Gastrocnemius medialis (tissue), 4 donors: Measurements from ENCODE around the gene CYP8B1. TPM values are rescaled to one million over a fixed set of nuclear protein-coding genes. Genes with fewer than 3 reads are reported as not detected.
A peak's percentile ranks its signal among the peaks of the same experiment; 100 is the strongest.

Experiments used
- ATAC-seq, 2 donors: fragments of 150-250 bp; one replicate each; pipeline ENCODE4 v1.9.1; 2016
- DNase-seq, 2 donors: peaks; one replicate each; pipeline ENCODE4 v3.0.0-alpha.2; 2019
- H3K27ac ChIP-seq, 4 donors: fragments of 200-600 bp; sonication (generic); 1 replicate in 1 of 4; 2 replicates in 3 of 4; pipeline ENCODE4 v1.5.1; 2016 to 2018; ENCODE audit warnings: mild to moderate bottlenecking in 2 of 4, moderate library complexity in 1 of 4
- H3K27me3 ChIP-seq, 3 donors: fragments of 200-600 bp; sonication (generic) in 2 of 3; 1 replicate in 1 of 3; 2 replicates in 2 of 3; pipeline versions ENCODE4 v1.5.1 to v1.6.0; 2016 to 2019; ENCODE audit warnings: mild to moderate bottlenecking in 1 of 3, moderate library complexity in 1 of 3
- H3K36me3 ChIP-seq, 2 donors: fragments of 200-600 bp; sonication (generic) in 1 of 2; one replicate each; pipeline ENCODE4 v1.5.1; 2017 to 2018
- H3K4me1 ChIP-seq, 2 donors: fragments of 200-600 bp; sonication (generic) in 1 of 2; one replicate each; pipeline ENCODE4 v1.5.1; 2016 to 2017; ENCODE audit warnings: mild to moderate bottlenecking in 2 of 2
- H3K4me3 ChIP-seq, 4 donors: fragments of 200-600 bp; sonication (generic) in 3 of 4; 1 replicate in 1 of 4; 2 replicates in 3 of 4; pipeline ENCODE4 v1.5.1; 2016 to 2019; ENCODE audit warnings: mild to moderate bottlenecking in 2 of 4
- H3K9me3 ChIP-seq, 3 donors: fragments of 200-600 bp; sonication (generic) in 2 of 3; 1 replicate in 1 of 3; 2 replicates in 2 of 3; pipeline ENCODE4 v1.5.1; 2016 to 2019
- CTCF ChIP-seq, 5 experiments: fragments of 450-650 bp in 3 of 5; fragments of 200-600 bp in 2 of 5; sonication (generic) in 2 of 5; IDR thresholded peaks in 4 of 5; conservative IDR thresholded peaks in 1 of 5; 1 replicate in 4 of 5; 2 replicates in 1 of 5; pipeline ENCODE4 v1.5.1; 2016 to 2019; ENCODE audit warnings: antibody characterized with exemption in 5 of 5, mild to moderate bottlenecking in 3 of 5, moderate library complexity in 3 of 5
- POLR2A ChIP-seq, 2 donors: fragments of 450-650 bp; IDR thresholded peaks; one replicate each; pipeline ENCODE4 v1.6.1; 2017; ENCODE audit warnings: antibody characterized with exemption in 2 of 2, mild to moderate bottlenecking in 2 of 2, moderate library complexity in 2 of 2
- in situ Hi-C, 4 donors: fragments of 200-750 bp; cut with MboI; loops; one replicate each; pipeline versions ENCODE4 v1.15.0 to v1.8.0; 2017; ENCODE audit warnings: low sequenced_read_pairs in 4 of 4
- intact Hi-C: fragments of 100-400 bp; cut with DNase I; formaldehyde crosslinking; loops from one replicate; pipeline ENCODE4 v1.15.1; 2023; ENCODE audit warnings: low total_unique reads
- total RNA-seq, 4 donors: library from RNA; depleted of rRNA; stranded (reverse); fragments of >200 nt; gene quantifications; one replicate each; pipeline versions ENCODE4 v1.1.0 to v1.2.3, GENCODE V29; 2016

Gene CYP8B1
- total RNA-seq, 4 donors from 2014 or later = 0.62 to 0.93 TPM; not detected in 2

GRCh38 chr3:42830437-42831320, 45.0 kb downstream of the CYP8B1 start:
- H3K4me3 ChIP-seq = no peak overlapping the region
- H3K36me3 ChIP-seq = no peaks in the 10 kb centered on the region
- intact Hi-C loops (loop anchor here (1.0 to 2.0 kb wide), 2 partner anchors 50 to 51 kb away; no protein-coding TSS in a partner anchor), in situ Hi-C loops (loop anchor here in 3 of 4 donors (5.0 to 10.0 kb wide), 3 partner anchors 46 to 54 kb away; partner anchors contain the start of gene CYP8B1 (in 1 of the 3))
- no peaks in the 10 kb centered on the region for H3K27me3 ChIP-seq
- TF ChIP-seq CTCF (IDR thresholded peaks at IDR 0.05 in 4 of 5, conservative IDR thresholded peaks at IDR 0.05 in 1 of 5) (peak in 3 of 5 experiments; percentile 14 to 40 (median 17)), POLR2A (IDR thresholded peaks at IDR 0.05) (no peak)
- H3K4me1 ChIP-seq = no peaks in the 10 kb centered on the region
- H3K27ac ChIP-seq = no peak overlapping the region
- no peaks in the 10 kb centered on the region for H3K9me3 ChIP-seq
- DNase-seq (no peak), ATAC-seq (peak in 1 of 2 donors; percentile 36)

GRCh38 chr3:42829628-42830436, 45.8 kb downstream of the CYP8B1 start:
- no peaks in the 10 kb centered on the region for H3K27me3 ChIP-seq
- H3K27ac ChIP-seq = no peak overlapping the region
- DNase-seq = no peak
- intact Hi-C loops (loop anchor here (2.0 kb wide), 1 partner anchor 49 kb away; no protein-coding TSS in a partner anchor), in situ Hi-C loops (loop anchor here in 3 of 4 donors (5.0 to 10.0 kb wide), 3 partner anchors 45 to 55 kb away; partner anchors contain the start of gene CYP8B1 (in 1 of the 3))
- no peaks in the 10 kb centered on the region for H3K9me3 ChIP-seq
- no peak for ATAC-seq
- no peaks in the 10 kb centered on the region for H3K4me1 ChIP-seq
- TF ChIP-seq CTCF (IDR thresholded peaks at IDR 0.05 in 4 of 5, conservative IDR thresholded peaks at IDR 0.05 in 1 of 5) (no peak), POLR2A (IDR thresholded peaks at IDR 0.05) (no peak)
- no peaks in the 10 kb centered on the region for H3K36me3 ChIP-seq
- no peak overlapping the region for H3K4me3 ChIP-seq

GRCh38 chr3:42829083-42829627, 46.5 kb downstream of the CYP8B1 start:
- H3K27me3 ChIP-seq = no peaks in the 10 kb centered on the region
- H3K27ac ChIP-seq = no peak overlapping the region
- no peaks in the 10 kb centered on the region for H3K9me3 ChIP-seq
- in situ Hi-C loops = no loop called here
- ATAC-seq (no peak), DNase-seq (no peak)
- no peaks in the 10 kb centered on the region for H3K36me3 ChIP-seq
- no peak for TF ChIP-seq POLR2A (IDR thresholded peaks at IDR 0.05)
- no peak for TF ChIP-seq CTCF (IDR thresholded peaks at IDR 0.05 in 4 of 5, conservative IDR thresholded peaks at IDR 0.05 in 1 of 5)
- no peak overlapping the region for H3K4me3 ChIP-seq
- intact Hi-C loops = no loop called here
- H3K4me1 ChIP-seq = no peaks in the 10 kb centered on the region

- intact Hi-C loops = no loop called here
- H3K4me1 ChIP-seq = no peaks in the 10 kb centered on the region
- no peaks in the 10 kb centered on the region for H3K9me3 ChIP-seq
- H3K27me3 ChIP-seq = no peaks in the 10 kb centered on the region
- no peaks in the 10 kb centered on the region for H3K36me3 ChIP-seq
- TF ChIP-seq POLR2A (IDR thresholded peaks at IDR 0.05) = no peak
- TF ChIP-seq CTCF (IDR thresholded peaks at IDR 0.05 in 4 of 5, conservative IDR thresholded peaks at IDR 0.05 in 1 of 5) = no peak
- no peak overlapping the region for H3K4me3 ChIP-seq
- DNase-seq (no peak), ATAC-seq (no peak)
- H3K27ac ChIP-seq = no peak overlapping the region
- in situ Hi-C loops = no loop called here
These were observed 48.0 kb downstream of the CYP8B1 start for GRCh38 chr3:42827654-42828053.
